OCI-LY3 (cell line): Measurements from ENCODE around the gene CLEC3A.

Experiments used
- EZH2phosphoT487 ChIP-seq: fragments of 200-600 bp; shearing (Covaris generic); IDR thresholded peaks from 2 replicates; pipeline ENCODE4 v1.6.1; 2018; ENCODE audit warnings: antibody characterized with exemption, mixed run types, low read depth
- TF ChIP-seq, protein P1 (sequence below): fragments of 200-600, 300-600 bp; sonication (generic); IDR thresholded peaks from 2 replicates; pipeline ENCODE4 v1.5.1; 2014; ENCODE audit warnings: antibody characterized with exemption, low read length, low read depth

DNA sequence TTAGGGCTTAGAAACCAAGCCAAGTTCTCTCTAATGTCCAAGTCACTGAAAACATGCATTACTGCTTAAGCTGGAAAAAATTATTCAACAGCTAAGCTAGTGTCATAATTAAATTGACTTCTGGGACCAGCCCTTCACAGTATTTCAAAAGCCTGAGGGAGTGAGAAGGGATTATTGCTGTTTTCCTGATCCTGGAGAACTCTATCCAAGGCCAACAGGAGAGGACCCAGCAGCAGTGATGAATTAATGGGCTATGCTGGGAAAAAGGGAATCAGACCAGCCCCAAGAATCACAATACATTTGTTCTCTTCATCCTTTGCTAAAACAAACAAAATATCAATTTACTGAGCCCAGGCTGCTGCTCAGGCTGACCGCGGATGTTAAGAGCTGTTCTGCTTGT, 34.5 kb upstream of the CLEC3A start:
- TF ChIP-seq, protein P1, sequence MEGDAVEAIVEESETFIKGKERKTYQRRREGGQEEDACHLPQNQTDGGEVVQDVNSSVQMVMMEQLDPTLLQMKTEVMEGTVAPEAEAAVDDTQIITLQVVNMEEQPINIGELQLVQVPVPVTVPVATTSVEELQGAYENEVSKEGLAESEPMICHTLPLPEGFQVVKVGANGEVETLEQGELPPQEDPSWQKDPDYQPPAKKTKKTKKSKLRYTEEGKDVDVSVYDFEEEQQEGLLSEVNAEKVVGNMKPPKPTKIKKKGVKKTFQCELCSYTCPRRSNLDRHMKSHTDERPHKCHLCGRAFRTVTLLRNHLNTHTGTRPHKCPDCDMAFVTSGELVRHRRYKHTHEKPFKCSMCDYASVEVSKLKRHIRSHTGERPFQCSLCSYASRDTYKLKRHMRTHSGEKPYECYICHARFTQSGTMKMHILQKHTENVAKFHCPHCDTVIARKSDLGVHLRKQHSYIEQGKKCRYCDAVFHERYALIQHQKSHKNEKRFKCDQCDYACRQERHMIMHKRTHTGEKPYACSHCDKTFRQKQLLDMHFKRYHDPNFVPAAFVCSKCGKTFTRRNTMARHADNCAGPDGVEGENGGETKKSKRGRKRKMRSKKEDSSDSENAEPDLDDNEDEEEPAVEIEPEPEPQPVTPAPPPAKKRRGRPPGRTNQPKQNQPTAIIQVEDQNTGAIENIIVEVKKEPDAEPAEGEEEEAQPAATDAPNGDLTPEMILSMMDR: no peak
- no peak for TF ChIP-seq EZH2phosphoT487
